ENCODE data around the gene INSYN2A.

The INSYN2A gene

GRCh38 chr10:127149501-127150081, 46.8 kb downstream of the INSYN2A start:
- ATAC-seq: peak; percentile 39
- TF ChIP-seq POU6F1 (CRISPR knock-in tag; IDR thresholded peaks at IDR 0.05; ENCODE audit: borderline replicate concordance, low read depth) (no peak), PATZ1 (CRISPR knock-in tag; IDR thresholded peaks at IDR 0.05; ENCODE audit: borderline replicate concordance) (no peak), ZFP3 (CRISPR knock-in tag; IDR thresholded peaks at IDR 0.05) (no peak), GLIS3 (CRISPR knock-in tag; IDR thresholded peaks at IDR 0.05) (no peak), ZNF8 (CRISPR knock-in tag; IDR thresholded peaks at IDR 0.05) (no peak), RARB (CRISPR knock-in tag; IDR thresholded peaks at IDR 0.05) (no peak)

GRCh38 chr10:127148933-127149220, 47.5 kb downstream of the INSYN2A start:
- TF ChIP-seq TCF4 (CRISPR knock-in tag; IDR thresholded peaks at IDR 0.05; ENCODE audit: borderline replicate concordance) (no peak), TSHZ2 (CRISPR knock-in tag; IDR thresholded peaks at IDR 0.05) (no peak), BACH2 (CRISPR knock-in tag; IDR thresholded peaks at IDR 0.05; ENCODE audit: borderline replicate concordance) (no peak), ZFP3 (CRISPR knock-in tag; IDR thresholded peaks at IDR 0.05) (no peak), RARB (CRISPR knock-in tag; IDR thresholded peaks at IDR 0.05) (no peak), ZNF565 (CRISPR knock-in tag; conservative IDR thresholded peaks at IDR 0.05; ENCODE audit: low read depth) (no peak), ZNF8 (CRISPR knock-in tag; IDR thresholded peaks at IDR 0.05) (no peak), CREB5 (CRISPR knock-in tag; IDR thresholded peaks at IDR 0.05; ENCODE audit: low read depth) (no peak), CSRNP3 (CRISPR knock-in tag; IDR thresholded peaks at IDR 0.05) (no peak), ZC3H10 (CRISPR knock-in tag; IDR thresholded peaks at IDR 0.05) (no peak), SNAI2 (CRISPR knock-in tag; IDR thresholded peaks at IDR 0.05) (no peak), PATZ1 (CRISPR knock-in tag; IDR thresholded peaks at IDR 0.05; ENCODE audit: borderline replicate concordance) (no peak), GLIS3 (CRISPR knock-in tag; IDR thresholded peaks at IDR 0.05) (no peak), OSR1 (CRISPR knock-in tag; IDR thresholded peaks at IDR 0.05) (no peak), ISL1 (CRISPR knock-in tag; IDR thresholded peaks at IDR 0.05) (no peak), ZNF70 (CRISPR knock-in tag; IDR thresholded peaks at IDR 0.05) (no peak), TOX (CRISPR knock-in tag; IDR thresholded peaks at IDR 0.05; ENCODE audit: borderline replicate concordance) (no peak), ESRRG (CRISPR knock-in tag; IDR thresholded peaks at IDR 0.05) (no peak)
- ATAC-seq: peak; percentile 56
